Thyroid gland (tissue), 4 donors: Measurements from ENCODE around the gene EPO. TPM values are rescaled to one million over a fixed set of nuclear protein-coding genes. Genes with fewer than 3 reads are reported as not detected.

Experiments used
- DNase-seq, 2 donors: peaks; one replicate each; pipeline ENCODE4 v3.0.0-alpha.2; 2019
- H3K27ac ChIP-seq, 3 donors: fragments of 200-600 bp; sonication (generic); 1 replicate in 2 of 3; 2 replicates in 1 of 3; pipeline ENCODE4 v1.5.1; 2016 to 2019; ENCODE audit warnings: mild to moderate bottlenecking in 1 of 3, moderate library complexity in 1 of 3
- H3K27me3 ChIP-seq: fragments of 200-600 bp; sonication (generic); one replicate; pipeline ENCODE4 v1.5.1; 2019
- H3K36me3 ChIP-seq, 2 donors: fragments of 200-600 bp; sonication (generic); one replicate each; pipeline ENCODE4 v1.5.1; 2016 to 2019
- H3K4me1 ChIP-seq, 2 donors: fragments of 200-600 bp; sonication (generic); one replicate each; pipeline ENCODE4 v1.5.1; 2017 to 2019
- H3K4me3 ChIP-seq, 3 donors: fragments of 200-600 bp; sonication (generic); replicated peaks in 1 of 3; 1 replicate in 2 of 3; 2 replicates in 1 of 3; pipeline ENCODE4 v1.5.1; 2016; ENCODE audit warnings: mild to moderate bottlenecking in 1 of 3
- H3K9me3 ChIP-seq: fragments of 200-600 bp; sonication (generic); one replicate; pipeline ENCODE4 v1.5.1; 2017
- POLR2A ChIP-seq, 2 donors: fragments of 450-650 bp; IDR thresholded peaks; one replicate each; pipeline ENCODE4 v1.6.1; 2017; ENCODE audit warnings: antibody characterized with exemption in 2 of 2, mild to moderate bottlenecking in 2 of 2, moderate library complexity in 1 of 2
- WGBS, 2 donors: methylation state at CpG; one replicate each; pipeline ENCODE4 v1.1.5; 2017; 5-methylcytosine and 5-hydroxymethylcytosine counted together
- intact Hi-C: fragments of 100-400 bp; cut with DNase I; formaldehyde crosslinking; loops from one replicate; pipeline ENCODE4 v1.15.1; 2023
- total RNA-seq, 4 donors: library from RNA; depleted of rRNA; stranded (reverse); fragments of >200 nt; gene quantifications; one replicate each; pipeline ENCODE4 v1.2.3, GENCODE V29; 2016
- TF ChIP-seq, protein P1 (sequence below), 6 experiments: fragments of 200-600 bp in 3 of 6; fragments of 450-650 bp in 3 of 6; sonication (generic) in 3 of 6; IDR thresholded peaks; one replicate each; pipeline ENCODE4 v1.5.1; 2016 to 2019; ENCODE audit warnings: antibody characterized with exemption in 6 of 6, mild to moderate bottlenecking in 2 of 6, inconsistent platforms in 1 of 6, moderate library complexity in 1 of 6

The EPO gene
- total RNA-seq, 4 donors from 2014 or later, result not detected

DNA sequence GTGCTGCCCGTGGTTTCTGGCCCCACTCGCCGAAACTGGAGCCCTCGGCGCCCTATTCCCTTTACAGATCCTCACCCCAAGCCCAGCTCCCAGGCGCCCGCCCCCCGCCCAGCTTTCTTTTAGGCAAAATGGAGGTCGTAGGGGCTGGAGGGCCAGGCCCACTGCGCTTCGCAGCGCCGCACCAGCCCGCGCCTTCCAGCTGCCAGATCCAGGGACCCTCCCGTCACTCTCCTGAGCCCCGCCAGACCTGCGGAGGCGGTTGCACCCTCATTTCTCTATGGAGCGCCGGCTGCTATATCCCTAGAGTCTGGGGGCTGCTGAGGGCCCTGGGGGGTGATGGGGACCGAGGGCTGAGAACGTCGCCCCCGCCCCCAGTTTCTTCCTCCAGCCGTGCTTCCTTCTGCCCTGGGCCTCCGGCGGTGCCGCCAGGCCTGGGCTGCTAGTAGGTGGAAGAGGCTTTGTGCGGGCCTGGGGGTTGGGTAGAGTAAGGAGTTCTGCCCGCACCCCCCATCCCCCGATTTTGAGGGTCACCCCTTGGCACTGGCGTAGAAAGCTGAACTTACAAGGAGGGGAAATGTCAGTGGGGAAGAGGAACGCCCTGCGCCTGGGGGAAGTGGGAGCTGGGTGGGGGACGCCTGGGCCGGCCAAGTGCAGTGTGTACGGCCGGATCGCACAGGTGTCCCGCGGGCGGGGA lies 45.7 kb upstream of the EPO start:
- intact Hi-C loops, result no loop called here
- H3K27ac ChIP-seq, result peak overlapping the region; percentile 91 to 95 (median 95)
- H3K4me3 ChIP-seq, result peak overlapping the region; percentile 27 to 93 (median 66)
- peaks cover 25 to 30% of the 10 kb centered on the region in 2 donors for H3K36me3 ChIP-seq
- H3K27me3 ChIP-seq, result no peaks in the 10 kb centered on the region
- peak; percentile 45 for DNase-seq
- peaks cover 8 to 11% of the 10 kb centered on the region in 2 donors for H3K4me1 ChIP-seq
- 0% methylated on average over 24 to 32 of the region's 43 CpGs for WGBS, 2 donors
- TF ChIP-seq POLR2A (IDR thresholded peaks at IDR 0.05), result no peak
- TF ChIP-seq, protein P1, sequence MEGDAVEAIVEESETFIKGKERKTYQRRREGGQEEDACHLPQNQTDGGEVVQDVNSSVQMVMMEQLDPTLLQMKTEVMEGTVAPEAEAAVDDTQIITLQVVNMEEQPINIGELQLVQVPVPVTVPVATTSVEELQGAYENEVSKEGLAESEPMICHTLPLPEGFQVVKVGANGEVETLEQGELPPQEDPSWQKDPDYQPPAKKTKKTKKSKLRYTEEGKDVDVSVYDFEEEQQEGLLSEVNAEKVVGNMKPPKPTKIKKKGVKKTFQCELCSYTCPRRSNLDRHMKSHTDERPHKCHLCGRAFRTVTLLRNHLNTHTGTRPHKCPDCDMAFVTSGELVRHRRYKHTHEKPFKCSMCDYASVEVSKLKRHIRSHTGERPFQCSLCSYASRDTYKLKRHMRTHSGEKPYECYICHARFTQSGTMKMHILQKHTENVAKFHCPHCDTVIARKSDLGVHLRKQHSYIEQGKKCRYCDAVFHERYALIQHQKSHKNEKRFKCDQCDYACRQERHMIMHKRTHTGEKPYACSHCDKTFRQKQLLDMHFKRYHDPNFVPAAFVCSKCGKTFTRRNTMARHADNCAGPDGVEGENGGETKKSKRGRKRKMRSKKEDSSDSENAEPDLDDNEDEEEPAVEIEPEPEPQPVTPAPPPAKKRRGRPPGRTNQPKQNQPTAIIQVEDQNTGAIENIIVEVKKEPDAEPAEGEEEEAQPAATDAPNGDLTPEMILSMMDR (IDR thresholded peaks at IDR 0.05), result no peak
- H3K9me3 ChIP-seq, result no peaks in the 10 kb centered on the region

DNA sequence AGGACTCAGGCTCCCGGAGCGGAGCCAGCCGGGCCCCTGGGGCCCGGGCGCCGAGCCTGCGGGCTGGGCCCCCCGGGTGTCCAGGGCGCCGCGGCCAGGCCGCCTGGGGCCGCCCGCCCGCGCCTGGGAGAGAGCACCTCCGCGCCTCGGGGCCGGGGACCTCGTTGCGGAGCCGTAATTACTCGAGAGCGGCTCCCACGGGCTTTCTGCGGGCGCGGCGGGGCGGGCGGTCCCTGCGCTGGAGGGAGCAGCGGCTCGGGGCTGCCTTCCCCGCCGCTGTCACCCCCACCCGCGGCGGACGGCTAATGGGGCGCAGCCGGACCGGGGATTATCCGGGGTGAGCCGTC lies 45.2 kb upstream of the EPO start:
- TF ChIP-seq POLR2A (IDR thresholded peaks at IDR 0.05), result no peak
- TF ChIP-seq, protein P1 (IDR thresholded peaks at IDR 0.05), result no peak
- peaks cover 8 to 11% of the 10 kb centered on the region in 2 donors for H3K4me1 ChIP-seq
- H3K4me3 ChIP-seq, result peak overlapping the region; percentile 27 to 93 (median 66)
- peak in 1 of 2 donors; percentile 34 for DNase-seq
- peak overlapping the region; percentile 28 to 95 (median 91) for H3K27ac ChIP-seq
- no peaks in the 10 kb centered on the region for H3K9me3 ChIP-seq
- H3K36me3 ChIP-seq, result peaks cover 25 to 32% of the 10 kb centered on the region in 2 donors
- no CpG with 5 or more reads among the region's 46 CpGs for WGBS, 2 donors
- intact Hi-C loops, result no loop called here
- H3K27me3 ChIP-seq, result no peaks in the 10 kb centered on the region

DNA sequence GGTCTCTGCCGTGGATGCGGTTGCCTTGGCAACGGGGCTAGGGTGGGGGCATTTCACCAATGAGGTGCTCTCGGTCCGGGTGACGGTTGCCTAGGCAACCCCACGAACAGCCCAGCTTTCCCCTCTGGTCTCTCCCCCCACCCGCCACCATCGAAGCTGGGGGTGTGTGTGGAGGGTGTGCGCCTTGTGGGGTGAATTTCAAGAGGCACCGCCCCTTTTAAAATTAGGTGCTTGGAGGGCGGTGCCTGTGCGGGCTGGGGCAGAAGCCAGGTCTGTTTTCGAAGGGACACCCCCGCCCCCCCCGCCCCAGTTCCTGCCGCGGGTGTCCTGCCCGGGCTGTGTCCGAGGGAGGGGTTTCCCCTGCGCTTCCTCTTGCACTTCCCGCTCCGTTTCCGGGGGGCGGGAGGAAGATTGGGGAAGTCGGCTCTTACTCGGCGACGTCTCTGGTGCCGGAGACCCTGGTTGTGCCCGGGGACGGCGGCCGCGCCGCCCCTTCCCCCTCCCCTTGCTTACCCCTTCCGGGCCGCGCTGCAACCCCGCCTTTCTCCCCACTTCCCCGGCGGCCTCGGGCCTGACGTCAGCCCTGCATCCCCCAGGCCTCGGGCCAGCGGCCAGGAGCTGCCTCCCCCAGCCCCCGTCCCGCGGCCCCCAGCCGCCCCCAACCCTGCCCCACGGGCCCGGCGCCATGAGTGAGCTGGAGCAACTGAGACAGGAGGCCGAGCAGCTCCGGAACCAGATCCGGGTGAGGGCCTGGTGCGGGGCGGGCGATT lies 44.5 kb upstream of the EPO start:
- 0 to 2% methylated on average over 9 to 15 of the region's 59 CpGs for WGBS, 2 donors
- H3K4me1 ChIP-seq, result peaks cover 8 to 11% of the 10 kb centered on the region in 2 donors
- peak overlapping the region; percentile 27 to 93 (median 66) for H3K4me3 ChIP-seq
- intact Hi-C loops, result no loop called here
- H3K36me3 ChIP-seq, result peaks cover 25 to 32% of the 10 kb centered on the region in 2 donors
- H3K9me3 ChIP-seq, result no peaks in the 10 kb centered on the region
- DNase-seq, result peak; percentile 68 to 75
- H3K27me3 ChIP-seq, result no peaks in the 10 kb centered on the region
- H3K27ac ChIP-seq, result peak overlapping the region; percentile 28 to 95 (median 91)
- TF ChIP-seq POLR2A (IDR thresholded peaks at IDR 0.05), result peak in 1 of 2 donors; percentile 21
- TF ChIP-seq, protein P1 (IDR thresholded peaks at IDR 0.05), result no peak

DNA sequence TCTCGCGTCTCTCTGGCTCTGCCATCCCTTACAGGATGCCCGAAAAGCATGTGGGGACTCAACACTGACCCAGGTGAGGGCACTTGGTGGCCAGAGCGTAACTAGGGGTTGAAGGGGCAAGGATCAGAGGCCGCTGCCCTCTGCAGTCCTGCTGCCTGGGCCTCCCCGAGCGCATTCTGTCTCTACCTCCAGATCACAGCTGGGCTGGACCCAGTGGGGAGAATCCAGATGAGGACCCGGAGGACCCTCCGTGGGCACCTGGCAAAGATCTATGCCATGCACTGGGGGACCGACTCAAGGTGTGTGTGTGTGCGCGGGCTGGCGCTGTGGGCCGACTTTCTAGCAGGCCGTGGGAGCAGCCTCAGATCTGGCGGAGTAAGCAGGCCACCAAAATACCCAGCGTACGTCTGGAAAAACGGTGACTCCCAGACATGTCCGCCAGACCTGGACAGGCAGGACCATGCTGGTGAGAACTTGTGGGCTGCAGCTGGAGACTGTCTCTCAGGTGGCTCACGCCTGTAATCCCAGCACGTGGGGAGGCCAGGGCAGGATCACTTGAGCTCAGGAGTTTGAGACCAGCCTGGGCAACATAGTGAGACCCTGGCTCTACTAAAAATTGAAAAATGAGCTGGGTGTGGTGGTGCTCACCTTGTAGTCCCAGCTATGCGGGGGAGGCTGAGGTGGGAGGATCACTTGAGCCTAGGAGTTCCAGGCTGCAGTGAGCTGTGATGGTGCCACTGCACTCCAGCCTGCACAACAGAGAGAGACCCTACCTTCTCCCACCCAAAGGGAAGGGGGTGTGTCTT lies 43.6 kb upstream of the EPO start:
- H3K9me3 ChIP-seq, result no peaks in the 10 kb centered on the region
- TF ChIP-seq POLR2A (IDR thresholded peaks at IDR 0.05), result no peak
- TF ChIP-seq, protein P1 (IDR thresholded peaks at IDR 0.05), result no peak
- WGBS, 2 donors, result 81 to 90% methylated on average over 18 to 20 of the region's 23 CpGs
- intact Hi-C loops, result no loop called here
- peaks cover 8 to 11% of the 10 kb centered on the region in 2 donors for H3K4me1 ChIP-seq
- DNase-seq, result no peak
- H3K36me3 ChIP-seq, result peaks cover 29 to 35% of the 10 kb centered on the region in 2 donors
- no peak overlapping the region for H3K4me3 ChIP-seq
- peak overlapping the region; percentile 28 to 95 (median 91) for H3K27ac ChIP-seq
- H3K27me3 ChIP-seq, result no peaks in the 10 kb centered on the region
